ENCODE results near the gene ATOSB.
"Not testable (repeated sequence)": the region's sequence is repeated elsewhere in the genome, so short reads cannot be mapped to it uniquely, and the experiment has no call there.

ATOSB gene

DNA sequence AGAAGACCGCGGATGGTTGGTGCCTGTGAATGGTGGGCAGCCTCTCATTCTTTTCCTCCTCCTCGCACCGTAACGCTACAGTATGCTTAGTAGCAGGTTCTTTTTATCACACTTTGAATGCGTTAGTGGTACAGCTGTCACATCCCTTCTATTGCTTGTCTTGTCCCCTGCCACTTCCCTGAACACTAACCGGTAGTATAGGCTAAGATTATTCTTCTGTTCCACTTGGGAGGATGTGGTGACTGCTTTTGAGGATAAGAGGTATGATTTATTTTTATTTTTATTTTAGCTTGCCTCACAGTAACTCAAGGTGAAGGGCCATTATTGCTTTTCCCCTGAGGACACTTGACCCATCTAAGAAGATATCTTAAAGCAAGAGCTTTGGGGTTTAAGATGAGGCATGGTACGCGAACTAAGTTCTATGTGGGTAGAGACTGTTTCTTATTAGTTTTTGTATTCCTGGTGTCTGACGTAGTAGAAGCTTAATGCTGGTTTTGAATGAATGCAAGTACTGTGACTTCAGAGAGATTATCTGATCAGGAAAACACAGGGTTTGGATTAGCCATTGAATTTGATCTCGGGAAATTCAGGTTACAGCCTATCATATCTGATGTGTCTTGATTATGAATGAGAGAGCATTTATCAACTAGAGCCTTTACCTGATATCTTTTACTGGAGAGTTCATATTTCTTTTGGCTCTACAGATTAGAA, 47.1 kb upstream of the ATOSB start:
- no peak; the same call in 2 of the 3 replicates for ATAC-seq
- TF ChIP-seq POU6F1 (CRISPR knock-in tag; IDR thresholded peaks at IDR 0.05; ENCODE audit: borderline replicate concordance, low read depth), result no peak
- no peak for TF ChIP-seq ARNTL (CRISPR knock-in tag; IDR thresholded peaks at IDR 0.05; ENCODE audit: borderline replicate concordance, low read depth)
- no peak for TF ChIP-seq TOX (CRISPR knock-in tag; IDR thresholded peaks at IDR 0.05; ENCODE audit: borderline replicate concordance)
- TF ChIP-seq, protein P1, sequence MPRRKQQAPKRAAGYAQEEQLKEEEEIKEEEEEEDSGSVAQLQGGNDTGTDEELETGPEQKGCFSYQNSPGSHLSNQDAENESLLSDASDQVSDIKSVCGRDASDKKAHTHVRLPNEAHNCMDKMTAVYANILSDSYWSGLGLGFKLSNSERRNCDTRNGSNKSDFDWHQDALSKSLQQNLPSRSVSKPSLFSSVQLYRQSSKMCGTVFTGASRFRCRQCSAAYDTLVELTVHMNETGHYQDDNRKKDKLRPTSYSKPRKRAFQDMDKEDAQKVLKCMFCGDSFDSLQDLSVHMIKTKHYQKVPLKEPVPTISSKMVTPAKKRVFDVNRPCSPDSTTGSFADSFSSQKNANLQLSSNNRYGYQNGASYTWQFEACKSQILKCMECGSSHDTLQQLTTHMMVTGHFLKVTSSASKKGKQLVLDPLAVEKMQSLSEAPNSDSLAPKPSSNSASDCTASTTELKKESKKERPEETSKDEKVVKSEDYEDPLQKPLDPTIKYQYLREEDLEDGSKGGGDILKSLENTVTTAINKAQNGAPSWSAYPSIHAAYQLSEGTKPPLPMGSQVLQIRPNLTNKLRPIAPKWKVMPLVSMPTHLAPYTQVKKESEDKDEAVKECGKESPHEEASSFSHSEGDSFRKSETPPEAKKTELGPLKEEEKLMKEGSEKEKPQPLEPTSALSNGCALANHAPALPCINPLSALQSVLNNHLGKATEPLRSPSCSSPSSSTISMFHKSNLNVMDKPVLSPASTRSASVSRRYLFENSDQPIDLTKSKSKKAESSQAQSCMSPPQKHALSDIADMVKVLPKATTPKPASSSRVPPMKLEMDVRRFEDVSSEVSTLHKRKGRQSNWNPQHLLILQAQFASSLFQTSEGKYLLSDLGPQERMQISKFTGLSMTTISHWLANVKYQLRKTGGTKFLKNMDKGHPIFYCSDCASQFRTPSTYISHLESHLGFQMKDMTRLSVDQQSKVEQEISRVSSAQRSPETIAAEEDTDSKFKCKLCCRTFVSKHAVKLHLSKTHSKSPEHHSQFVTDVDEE (CRISPR knock-in tag; IDR thresholded peaks at IDR 0.05), result no peak
- no peak for TF ChIP-seq SNAI2 (CRISPR knock-in tag; IDR thresholded peaks at IDR 0.05)
- TF ChIP-seq TCF4 (CRISPR knock-in tag; IDR thresholded peaks at IDR 0.05; ENCODE audit: borderline replicate concordance), result no peak
- no peak for TF ChIP-seq ZFP30 (CRISPR knock-in tag; IDR thresholded peaks at IDR 0.05)
- no peak for TF ChIP-seq PPARA (CRISPR knock-in tag; IDR thresholded peaks at IDR 0.05; ENCODE audit: borderline replicate concordance)
- TF ChIP-seq, protein P2, sequence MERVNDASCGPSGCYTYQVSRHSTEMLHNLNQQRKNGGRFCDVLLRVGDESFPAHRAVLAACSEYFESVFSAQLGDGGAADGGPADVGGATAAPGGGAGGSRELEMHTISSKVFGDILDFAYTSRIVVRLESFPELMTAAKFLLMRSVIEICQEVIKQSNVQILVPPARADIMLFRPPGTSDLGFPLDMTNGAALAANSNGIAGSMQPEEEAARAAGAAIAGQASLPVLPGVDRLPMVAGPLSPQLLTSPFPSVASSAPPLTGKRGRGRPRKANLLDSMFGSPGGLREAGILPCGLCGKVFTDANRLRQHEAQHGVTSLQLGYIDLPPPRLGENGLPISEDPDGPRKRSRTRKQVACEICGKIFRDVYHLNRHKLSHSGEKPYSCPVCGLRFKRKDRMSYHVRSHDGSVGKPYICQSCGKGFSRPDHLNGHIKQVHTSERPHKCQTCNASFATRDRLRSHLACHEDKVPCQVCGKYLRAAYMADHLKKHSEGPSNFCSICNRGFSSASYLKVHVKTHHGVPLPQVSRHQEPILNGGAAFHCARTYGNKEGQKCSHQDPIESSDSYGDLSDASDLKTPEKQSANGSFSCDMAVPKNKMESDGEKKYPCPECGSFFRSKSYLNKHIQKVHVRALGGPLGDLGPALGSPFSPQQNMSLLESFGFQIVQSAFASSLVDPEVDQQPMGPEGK (CRISPR knock-in tag; IDR thresholded peaks at IDR 0.05; ENCODE audit: borderline replicate concordance), result no peak

DNA sequence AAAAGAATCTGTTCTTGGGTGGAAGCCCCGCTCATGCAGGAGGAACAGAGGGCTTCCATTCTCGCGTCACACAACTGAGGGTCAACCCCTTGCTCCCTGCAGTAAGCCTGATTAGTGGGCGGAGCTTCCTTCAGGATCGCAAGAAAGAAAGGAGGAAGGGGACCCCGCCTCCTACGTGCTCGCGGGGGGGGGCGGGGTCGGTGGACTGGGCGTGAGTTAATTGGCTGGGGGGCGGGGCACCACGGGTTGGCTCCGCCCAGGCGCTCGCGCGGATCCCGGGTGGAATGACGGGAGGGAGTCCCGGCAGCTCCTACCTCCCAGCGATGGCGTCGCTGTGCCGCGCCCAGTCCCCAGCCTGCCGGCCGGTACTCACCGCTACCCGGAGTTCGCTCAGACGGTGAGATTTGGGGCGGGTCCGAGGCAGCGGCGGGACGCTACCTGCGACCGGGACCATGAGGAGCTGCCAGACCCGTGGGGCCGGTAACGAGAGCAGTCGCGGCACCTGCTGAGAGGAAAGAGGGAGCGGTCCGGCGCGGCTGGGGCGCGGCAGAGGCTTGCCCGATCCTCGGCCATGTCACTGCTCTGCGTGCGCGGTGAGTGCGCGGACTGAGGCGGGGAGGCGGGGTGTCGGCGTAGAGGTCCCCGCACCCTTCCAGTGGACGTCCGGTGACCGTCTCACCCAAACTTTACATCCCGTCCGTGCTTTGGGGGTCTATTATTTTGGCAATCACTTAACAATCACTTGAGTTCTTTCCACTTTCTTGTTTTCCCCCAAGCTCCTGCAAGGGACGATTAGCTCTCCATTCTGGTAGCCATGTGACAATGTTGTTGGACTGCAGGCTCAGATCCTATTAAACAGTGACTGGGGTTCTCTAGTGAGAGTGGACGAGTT, 46.3 kb upstream of the ATOSB start, which contains the start of gene UNC13B:
TSS of gene UNC13B (plus strand) at position 297 of the 892 bp plus-strand sequence. CDS start at position 572, 275 bp downstream.
- TF ChIP-seq, protein P1 (CRISPR knock-in tag; IDR thresholded peaks at IDR 0.05), result no peak
- peak; percentile 71; the same call in 1 of the 2 replicates for TF ChIP-seq ZFP3 (CRISPR knock-in tag; IDR thresholded peaks at IDR 0.05)
- ATAC-seq, result peak; percentile 97

DNA sequence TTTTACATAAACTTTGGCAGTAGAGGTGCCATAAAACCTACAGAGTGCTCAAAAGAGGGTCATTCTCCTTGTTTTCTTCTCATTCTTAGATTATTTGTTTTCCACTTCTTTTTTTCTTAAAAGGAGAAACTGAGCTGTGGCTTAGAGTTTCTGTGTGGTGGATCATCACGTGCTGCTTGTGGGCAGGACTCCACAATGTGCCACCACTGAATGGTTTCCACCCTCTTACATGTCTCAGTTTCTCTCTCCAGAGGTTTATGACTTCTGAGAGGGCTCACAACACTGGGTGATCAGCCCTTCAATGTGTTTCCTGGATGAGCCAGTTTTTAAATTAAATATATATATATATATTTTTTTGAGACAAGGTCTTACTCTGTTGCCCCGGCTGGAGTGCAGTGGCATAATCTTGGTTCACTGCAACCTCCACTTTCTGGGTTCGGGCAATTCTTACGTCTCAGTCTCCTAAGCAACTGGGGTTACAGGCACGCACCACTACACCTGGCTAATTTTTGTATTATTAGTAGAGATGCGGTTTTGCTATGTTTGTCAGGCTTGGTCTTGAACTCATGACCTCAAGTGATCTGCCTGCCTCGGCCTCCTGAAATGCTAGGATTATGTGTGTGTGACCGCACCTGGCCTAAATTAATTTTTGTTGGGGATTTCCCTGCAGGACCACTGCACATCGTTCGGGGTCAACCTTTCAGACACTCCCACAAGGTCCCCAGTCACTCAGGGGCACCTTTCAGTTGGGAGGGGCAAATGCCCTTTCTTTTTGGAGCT, 43.0 kb upstream of the ATOSB start:
- TF ChIP-seq ISL1 (CRISPR knock-in tag; IDR thresholded peaks at IDR 0.05) (no peak), ZNF565 (CRISPR knock-in tag; conservative IDR thresholded peaks at IDR 0.05; ENCODE audit: low read depth) (no peak), TOX (CRISPR knock-in tag; IDR thresholded peaks at IDR 0.05; ENCODE audit: borderline replicate concordance) (no peak), CREB5 (CRISPR knock-in tag; IDR thresholded peaks at IDR 0.05; ENCODE audit: low read depth) (no peak), ZFP30 (CRISPR knock-in tag; IDR thresholded peaks at IDR 0.05) (no peak), CSDC2 (CRISPR knock-in tag; IDR thresholded peaks at IDR 0.05) (no peak)
- no peak for ATAC-seq

- ATAC-seq, result not testable (repeated sequence)
These were observed 42.2 kb upstream of the ATOSB start for GRCh38 chr9:35157836-35158235.

Data from SK-N-SH treated with all-trans-retinoic acid at 6 μM for 48 hours (cell line).